HUES64 (cell line): Measurements from ENCODE around the gene OTOGL.

Source experiments
- H3K27ac ChIP-seq: 2 replicates; pipeline ENCODE4 v1.7.0; 2013; ENCODE audit warnings: low read depth, low read length, inconsistent platforms
- H3K27me3 ChIP-seq: 2 replicates; pipeline ENCODE4 v1.6.1; 2013; ENCODE audit warnings: mild to moderate bottlenecking, low read length; ENCODE audit not compliant: insufficient read depth
- H3K36me3 ChIP-seq: 2 replicates; pipeline ENCODE4 v1.6.1; 2013; ENCODE audit warnings: mild to moderate bottlenecking, low read length; ENCODE audit not compliant: insufficient read depth
- H3K4me1 ChIP-seq: 2 replicates; pipeline ENCODE4 v1.6.1; 2013; ENCODE audit warnings: mild to moderate bottlenecking, low read length, moderate library complexity; ENCODE audit not compliant: insufficient read depth
- H3K4me3 ChIP-seq: 2 replicates; pipeline ENCODE4 v1.5.1; 2013; ENCODE audit warnings: mild to moderate bottlenecking, low read length, moderate library complexity
- H3K9ac ChIP-seq: 2 replicates; pipeline ENCODE4 v1.6.1; 2013; ENCODE audit warnings: mild to moderate bottlenecking, low read depth, low read length
- H3K9me3 ChIP-seq: 2 replicates; pipeline ENCODE4 v1.6.1; 2013; ENCODE audit warnings: low read depth, low read length; ENCODE audit not compliant: insufficient read depth
- WGBS: fragments of 150-250, 120-280 bp; methylation state at CpG from one replicate; pipeline ENCODE4 v1.1.7; 2013; ENCODE audit warnings: missing lambda C conversion rate; 5-methylcytosine and 5-hydroxymethylcytosine counted together

OTOGL gene

GRCh38 chr12:80420075-80420474 is 320.7 kb downstream of the OTOGL start:
- Histone ChIP-seq H3K27ac (no peak overlapping the region), H3K4me3 (no peak overlapping the region), H3K4me1 (no peaks in the 10 kb centered on the region), H3K27me3 (no peaks in the 10 kb centered on the region), H3K9me3 (no peaks in the 10 kb centered on the region), H3K36me3 (no peaks in the 10 kb centered on the region), H3K9ac (no peak overlapping the region)

GRCh38 chr12:80422550-80422949 is 323.2 kb downstream of the OTOGL start:
- no peak overlapping the region for H3K9ac ChIP-seq
- WGBS, result 100% methylated on average over 1 of the region's 2 CpGs
- H3K36me3 ChIP-seq, result no peaks in the 10 kb centered on the region

More at GRCh38 chr12:80422550-80422949, 323.2 kb downstream of the OTOGL start:
- no peak overlapping the region for H3K4me3 ChIP-seq
- H3K9me3 ChIP-seq, result no peaks in the 10 kb centered on the region
- no peak overlapping the region for H3K27ac ChIP-seq
- no peaks in the 10 kb centered on the region for H3K4me1 ChIP-seq
- H3K27me3 ChIP-seq, result no peaks in the 10 kb centered on the region
